HCEC 1CT (cell line): ENCODE results near the gene PTPRD.

Experiments used
- DNase-seq: peaks from one replicate; pipeline ENCODE4 v3.0.0-alpha.2; 2017

The PTPRD gene

DNA sequence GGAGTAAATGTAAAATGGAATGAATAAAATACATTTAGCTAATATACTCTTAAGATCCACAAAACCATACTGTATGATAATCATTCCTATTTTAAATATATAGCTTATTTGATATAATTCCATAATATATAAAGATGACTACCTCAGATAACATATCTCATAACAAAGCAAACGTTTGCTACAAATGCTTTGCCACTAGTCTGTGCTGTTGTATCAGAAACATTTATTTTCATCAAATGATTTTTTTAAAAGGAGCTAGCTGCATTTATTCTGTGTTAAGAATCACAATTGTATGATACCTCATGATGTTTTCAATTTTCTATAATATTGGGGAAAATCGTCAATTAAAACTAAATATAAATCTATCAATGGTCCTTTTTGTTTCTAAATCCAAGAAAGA, 567.2 kb downstream of the PTPRD start:
- no peak for DNase-seq

DNA sequence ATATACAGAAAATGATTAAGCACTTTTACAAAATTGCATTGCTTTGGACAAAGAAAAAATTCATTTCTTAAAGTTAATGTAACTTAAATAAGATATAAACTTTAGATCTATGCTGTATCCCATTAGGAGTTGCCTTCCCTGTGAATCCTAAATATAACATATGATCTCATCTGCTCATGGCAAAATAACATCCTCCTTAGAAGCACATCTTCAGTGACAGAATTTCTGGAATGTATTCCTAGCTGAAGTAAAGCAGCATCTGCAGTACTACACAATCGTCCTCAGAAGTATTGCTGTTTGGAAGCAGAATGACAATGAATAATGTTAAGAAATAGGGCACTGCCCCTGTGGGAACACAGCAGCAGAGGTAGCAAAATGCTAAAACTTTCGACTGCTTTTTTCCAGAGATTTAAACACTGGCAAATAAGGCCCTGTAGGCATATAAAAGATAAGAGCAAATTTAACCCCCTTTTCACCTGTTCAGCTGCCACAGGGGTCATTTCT, 571.0 kb downstream of the PTPRD start:
- DNase-seq: no peak

DNA sequence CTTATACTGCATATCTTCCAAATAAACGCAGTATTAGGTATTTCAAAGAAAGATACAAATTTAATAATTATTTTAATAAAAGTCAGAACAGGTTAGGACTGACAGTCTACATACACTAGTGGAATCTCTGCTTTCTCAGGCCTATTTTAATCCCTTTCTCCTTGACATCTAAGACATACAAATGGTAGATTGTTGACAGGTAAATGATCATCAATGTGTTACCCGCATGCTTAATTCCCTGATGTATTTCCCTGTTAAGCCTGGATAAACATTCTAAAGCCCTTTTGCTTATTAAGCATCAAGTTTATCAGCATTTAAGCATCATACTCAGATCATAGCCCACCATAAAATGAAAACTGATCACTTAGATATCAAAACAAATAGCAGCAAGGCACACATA, 576.7 kb downstream of the PTPRD start:
- no peak for DNase-seq

DNA sequence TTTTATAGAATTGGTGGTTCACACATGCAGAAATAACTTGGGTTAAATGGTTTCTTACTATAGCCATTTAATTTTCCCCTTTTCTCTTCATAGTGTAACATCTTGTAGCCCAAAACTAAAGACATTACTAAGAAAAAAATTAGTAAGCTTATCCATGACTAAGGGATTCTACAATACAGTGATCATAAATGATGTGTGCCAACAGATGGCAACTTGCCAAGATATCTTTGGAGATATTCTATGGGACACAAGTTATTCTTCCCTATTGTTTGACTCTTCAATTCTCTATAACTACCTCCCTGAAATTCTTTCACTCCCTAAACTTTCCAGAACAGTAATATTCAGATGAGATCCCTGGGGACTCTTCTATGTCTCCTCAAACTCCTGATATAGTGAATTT, 580.6 kb downstream of the PTPRD start:
- DNase-seq: no peak

DNA sequence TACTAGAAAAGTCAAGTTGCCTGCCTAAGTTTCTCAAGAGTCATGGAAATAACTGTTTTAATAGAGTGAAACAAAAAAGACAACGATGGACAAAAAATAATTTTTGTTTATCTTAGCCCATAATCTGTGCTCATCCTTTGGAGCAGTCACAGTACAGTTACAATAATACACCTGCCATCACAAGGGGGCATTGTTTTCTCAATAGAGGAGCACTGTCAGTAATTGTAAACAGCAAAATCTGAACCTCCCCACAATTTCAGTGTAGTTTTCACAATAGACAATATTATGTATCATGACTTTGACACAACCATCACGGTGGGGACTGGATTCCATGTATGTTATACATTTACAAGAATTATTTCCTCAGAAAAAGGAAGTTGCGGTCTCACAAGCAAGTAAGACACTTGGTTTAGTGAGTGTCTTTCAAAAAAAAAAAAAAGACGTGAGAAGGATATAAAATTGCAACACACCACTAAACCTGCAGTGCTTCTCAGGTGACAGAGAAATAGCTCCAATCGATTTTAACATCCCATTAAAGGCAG, 586.3 kb downstream of the PTPRD start:
- DNase-seq: no peak

DNA sequence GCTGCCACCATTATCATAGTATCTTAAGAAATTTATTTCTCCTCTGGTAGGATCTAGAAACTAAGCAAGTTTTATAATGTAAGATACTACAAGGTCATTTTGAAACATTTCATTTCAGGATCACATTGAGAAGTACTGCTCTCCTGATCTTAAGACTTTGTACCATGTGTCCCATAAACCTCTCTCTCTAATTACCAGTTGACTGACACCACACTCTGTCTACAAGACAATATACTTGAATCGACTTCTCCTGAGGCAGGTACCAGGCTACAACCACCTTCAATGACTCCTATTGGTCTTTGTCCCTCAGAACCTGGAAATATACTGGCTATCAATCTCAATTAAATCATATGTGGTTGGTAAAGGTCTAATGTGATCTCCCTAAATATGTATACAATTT, 597.0 kb downstream of the PTPRD start:
- DNase-seq: no peak

DNA sequence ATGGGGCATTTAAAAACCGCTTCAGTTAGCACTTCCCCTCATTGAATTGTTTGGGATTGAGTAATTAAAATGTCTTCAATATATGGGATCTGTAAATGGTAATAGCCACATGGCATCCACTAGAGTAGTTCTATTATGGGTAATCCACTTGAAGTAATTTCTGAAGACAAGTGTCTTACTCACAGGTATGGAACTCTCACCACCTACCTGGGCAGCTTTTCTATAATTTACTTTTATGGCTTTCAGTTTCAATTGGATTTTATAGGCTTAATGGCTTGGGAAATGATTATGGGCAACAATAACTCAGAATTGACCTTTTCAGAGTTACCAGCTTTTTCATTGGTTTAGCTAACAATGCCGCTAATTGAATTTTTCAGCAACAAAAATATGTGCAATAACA, 597.9 kb downstream of the PTPRD start:
- DNase-seq: no peak

DNA sequence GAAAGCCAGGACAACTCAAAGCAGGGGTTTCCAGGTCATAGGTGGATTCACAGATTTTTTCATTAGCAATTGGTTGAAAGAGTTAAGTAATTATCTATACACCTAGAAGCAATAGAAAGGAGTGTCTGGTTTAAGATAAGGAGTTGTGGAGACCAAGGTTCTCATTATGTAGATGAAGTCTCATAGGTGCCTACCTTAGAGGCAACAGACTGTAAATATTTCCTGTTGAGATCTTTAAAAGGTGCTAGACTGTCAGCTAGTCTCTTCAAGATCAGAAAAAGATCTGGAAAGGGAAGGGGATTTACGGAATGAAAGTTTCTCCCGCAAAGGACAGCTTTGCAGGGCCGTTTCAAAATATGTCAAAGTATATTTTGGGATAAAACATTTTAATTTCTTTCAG, 603.4 kb downstream of the PTPRD start:
- DNase-seq: no peak

DNA sequence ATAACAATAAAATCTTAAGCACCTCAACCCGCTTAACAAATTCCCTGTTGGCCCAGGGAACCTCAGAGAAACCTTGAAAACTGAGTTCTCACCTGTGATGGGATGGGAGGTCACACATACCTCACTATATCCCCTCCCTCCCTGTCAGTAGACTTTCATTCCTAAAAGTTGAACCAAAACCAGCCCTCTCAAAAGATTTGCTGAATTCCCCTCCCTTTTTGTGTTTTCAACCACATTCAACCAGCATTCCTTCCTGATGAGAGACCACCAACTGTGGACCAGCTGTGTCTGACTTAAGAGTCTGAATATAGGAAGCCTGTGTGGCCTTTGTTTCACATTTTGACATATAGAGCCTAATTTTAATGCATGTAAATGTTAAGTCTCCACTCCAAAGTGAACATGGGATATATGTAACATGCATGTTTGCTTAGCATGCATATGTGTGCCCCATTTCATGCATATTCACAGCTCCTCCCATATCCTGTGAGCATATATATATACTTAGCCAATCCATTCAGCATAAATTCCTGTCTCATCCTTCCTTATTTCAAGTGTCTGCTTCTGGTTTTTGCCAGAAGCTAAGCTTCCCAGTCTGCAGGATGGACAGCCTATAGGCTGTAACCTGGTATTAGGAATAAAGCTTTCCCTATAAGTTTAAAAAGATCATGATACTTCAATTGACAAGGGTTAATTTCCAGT, 604.6 kb downstream of the PTPRD start:
- DNase-seq: no peak

DNA sequence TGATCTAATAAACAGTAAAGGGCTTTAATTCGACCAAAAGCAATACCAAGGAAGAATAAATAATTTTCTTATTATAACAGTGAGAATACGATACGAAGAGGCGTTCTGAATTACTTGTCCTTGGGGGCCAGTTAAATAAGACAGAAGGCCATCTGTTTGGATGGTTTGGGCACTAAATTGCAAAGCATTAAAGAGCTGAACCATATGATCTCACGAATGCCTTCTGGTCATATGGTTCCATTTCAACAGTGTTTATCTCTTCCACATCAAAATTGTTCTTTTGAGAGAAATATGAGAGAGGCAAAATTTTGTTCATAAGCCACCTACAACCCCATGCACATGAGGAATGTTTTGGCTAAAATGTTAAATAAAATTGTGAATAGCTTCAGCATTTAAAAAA, 605.4 kb downstream of the PTPRD start:
- DNase-seq: no peak

DNA sequence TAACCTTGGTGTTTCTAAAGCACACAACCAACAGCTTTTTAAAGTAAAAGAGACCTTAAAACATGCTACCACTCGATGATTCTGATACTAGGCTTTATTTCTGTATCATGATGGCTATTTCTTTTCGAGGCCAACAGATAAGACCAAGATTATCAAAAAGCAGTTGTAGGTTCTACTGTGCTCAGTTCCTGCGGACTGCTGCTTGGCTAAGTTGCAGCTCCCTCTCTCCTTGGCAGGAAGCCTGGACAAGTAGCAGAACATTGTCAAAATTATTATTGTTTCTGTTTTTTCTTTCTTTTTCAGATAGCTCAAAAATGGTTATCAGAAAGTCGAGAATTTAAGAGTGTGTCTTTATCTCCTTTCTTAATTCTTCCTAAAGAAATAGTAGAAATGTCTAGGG, 607.6 kb downstream of the PTPRD start:
- DNase-seq: no peak

DNA sequence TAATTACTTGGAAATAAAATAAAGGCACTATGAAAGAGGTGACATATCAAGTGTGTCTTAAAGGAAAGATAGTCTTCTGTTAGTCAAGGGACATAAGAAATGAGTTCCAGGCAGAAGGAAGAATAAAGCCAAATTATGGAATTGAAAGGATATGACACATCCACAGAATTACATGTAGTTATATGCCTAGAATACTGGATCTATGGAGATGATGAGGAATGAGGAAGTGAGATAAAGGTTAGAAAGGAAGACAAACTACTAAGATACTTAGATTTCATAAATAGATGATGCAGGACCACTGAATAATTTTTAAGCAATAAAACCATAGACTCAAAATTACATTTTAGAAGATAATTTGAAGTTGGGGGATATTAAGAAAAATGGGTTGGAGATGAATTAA, 609.8 kb downstream of the PTPRD start:
- no peak for DNase-seq

DNA sequence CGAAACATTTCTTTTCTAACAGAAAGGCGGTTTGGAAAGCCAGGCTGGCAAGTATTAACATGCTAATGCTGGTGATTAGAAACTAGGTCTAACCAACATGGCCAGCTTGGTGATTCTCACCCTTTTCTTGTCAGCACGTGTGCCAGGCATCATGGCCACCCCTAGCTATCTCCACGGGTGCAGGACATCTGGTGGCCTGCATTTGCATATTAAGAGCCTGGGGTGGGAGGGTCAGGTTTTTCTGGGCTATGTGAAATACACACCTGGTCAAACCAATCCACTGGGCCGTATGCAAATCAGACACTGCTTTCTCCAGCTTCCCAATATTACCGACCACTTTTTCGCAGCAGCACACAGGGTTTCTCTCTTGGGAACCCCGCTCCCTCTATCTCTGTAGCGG, 612.1 kb downstream of the PTPRD start:
- no peak for DNase-seq

DNA sequence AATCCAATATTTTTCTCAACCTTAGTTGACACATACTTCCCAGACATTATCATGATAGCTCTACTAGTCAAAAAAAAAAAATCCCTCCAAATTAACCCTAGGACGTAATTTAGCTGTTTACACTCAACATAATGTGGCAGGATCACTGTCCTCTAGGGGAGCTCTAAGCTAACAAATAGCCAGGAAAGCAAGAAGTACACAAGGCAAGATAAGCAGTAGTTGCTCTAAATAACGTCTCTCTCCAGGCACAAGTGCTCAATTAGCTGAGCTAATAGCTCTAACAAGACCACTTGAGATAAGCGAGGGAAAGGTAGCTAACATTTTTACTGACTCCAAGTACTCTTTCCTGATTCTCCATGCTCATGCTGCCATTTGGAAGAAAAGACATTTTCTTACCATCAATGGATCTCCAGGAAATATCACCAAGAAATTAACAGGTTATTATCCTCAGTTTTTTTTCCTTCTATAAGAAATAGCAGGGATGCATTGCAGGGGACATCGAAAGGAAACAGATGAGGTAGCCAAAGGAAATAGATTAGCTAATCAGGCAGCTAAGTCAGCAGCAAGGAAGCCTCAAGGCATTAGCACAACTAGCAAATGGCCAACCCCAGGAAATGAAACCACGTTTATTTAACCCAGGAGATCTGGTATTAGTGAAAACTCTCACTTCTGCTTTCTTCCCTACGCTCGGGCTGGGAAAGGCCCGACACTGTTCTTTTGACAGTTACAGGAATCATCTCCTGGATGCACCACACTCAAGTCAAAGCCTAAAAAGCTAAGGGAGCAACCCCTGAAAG, 614.1 kb downstream of the PTPRD start:
- DNase-seq: no peak

DNA sequence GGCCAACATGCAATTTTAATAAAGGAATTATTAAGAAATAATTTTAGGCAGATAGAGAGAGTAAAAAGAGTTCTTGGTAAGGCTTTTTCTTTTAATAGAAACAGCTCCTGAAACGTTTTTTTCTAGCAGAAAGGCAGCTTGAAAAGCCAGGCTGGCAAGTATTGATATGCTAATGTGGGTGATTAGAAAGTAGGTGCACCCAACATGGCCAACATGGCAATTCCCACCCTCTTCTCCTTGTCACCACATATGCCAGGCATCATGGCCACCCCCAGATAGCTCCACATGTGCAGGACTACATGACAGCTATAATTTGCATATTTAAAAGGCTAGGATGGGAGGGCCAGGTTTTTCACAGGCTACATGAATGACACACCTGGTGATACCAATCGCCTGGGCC, 615.2 kb downstream of the PTPRD start:
- no peak for DNase-seq

DNA sequence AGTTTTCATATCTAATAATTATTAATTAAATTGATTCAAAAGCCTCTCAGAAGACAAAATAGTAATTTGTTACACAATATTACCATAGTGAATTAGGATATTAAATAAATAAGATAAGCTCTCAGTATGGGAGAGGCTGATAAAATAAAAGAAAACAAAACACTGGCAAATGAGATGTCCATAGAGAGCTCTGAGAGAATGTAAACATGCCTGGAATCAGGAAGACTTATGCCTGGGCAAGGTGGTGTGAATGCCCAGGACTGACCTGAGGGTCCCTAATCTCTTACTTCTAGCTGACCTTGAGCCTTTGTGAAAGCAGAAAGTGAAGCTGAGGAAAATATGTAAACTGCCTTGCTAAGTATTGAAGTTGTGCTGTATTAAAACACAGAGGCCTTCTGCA, 616.5 kb downstream of the PTPRD start:
- DNase-seq: no peak

DNA sequence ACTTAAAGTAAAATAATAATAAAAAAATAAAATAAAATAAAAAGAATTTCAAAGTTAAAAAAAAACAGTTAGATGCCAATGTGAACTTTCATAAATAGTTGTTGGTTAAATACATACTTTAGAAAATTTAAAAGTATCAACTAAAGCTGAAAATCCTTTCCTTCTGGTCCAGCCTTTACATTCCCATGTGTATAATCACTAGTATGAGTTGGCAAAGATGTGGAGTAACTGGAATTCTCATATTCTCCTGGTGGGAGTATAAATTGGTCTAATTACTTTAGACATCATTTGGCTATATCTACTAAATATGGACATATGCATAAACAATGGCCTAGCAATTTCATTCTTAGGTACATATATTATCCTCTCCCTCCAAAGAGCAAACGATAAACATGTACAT, 619.9 kb downstream of the PTPRD start:
- no peak for DNase-seq

DNA sequence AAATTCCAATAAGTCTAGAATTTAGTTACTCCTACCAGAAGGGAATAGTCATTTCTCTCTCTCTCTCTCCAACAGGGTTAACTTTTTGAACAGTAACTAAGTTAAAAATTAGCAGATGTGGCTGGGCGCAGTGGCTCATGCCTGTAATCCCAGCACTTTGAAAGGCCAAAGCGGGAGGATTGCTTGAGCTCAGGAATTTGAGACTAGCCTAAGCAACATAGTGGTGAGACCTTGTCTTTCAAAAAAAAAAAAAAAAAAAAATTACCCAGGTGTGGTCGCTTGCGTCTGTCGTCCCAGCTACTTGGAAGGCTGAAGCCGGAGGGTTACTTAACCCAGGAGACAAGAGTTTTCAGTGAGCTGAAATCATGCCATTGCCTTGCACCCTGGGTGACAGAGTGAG, 639.7 kb downstream of the PTPRD start:
- DNase-seq: no peak

DNA sequence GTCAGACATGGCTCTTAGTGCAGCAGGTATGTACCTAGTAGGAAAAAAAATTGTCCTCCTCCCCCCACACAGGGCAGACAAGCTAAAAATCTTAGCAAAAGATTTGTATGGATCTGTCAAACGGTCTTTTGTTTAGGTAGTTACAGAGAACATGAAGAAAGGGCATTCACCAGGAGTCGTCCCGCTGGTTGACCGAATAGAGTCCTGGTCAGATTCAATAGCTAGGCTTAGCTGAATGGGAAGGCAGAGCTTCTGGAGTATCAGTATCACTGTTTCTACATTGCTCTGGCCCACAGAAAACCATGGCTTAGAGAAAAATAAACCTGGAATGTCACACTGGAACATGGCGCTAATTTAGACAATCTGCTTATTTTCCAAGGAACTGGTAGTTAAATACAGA, 642.3 kb downstream of the PTPRD start:
- DNase-seq: no peak

DNA sequence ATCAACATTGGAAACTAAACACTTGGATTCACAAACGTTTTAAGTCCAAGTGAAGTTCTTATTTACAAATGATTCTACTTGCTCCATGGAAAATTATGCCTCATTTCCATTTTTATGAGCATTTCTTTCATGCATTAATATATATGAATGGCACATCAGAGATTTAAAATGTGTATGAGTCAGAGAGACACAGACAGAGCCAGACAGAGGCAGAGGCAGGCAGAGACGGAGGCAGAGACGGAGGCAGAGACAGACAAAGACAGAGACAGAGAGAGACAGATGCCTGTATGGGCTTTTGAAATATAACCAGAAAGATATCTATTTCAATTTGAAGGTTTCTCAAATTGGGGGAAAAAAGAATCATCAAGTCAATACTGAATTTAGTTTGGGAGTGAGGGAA, 649.0 kb downstream of the PTPRD start:
- no peak for DNase-seq

DNA sequence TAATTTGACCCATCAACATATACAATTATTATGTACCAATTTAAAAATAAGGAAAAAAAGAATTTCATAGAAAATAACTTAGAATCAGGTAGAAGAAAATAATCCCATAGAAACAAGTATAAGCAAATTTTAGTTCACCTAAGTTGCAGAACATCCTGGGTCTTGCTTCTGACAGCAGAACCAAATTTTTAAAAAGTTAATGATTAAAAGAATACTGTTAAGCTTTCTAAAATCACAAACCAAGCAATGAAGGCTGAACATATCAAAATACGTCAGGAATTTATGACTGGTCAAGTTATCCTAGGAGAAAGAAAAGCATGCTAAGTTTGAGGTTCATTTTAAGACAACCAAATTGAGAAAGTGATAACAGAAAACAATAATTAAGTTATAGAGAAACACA, 650.9 kb downstream of the PTPRD start:
- no peak for DNase-seq

DNA sequence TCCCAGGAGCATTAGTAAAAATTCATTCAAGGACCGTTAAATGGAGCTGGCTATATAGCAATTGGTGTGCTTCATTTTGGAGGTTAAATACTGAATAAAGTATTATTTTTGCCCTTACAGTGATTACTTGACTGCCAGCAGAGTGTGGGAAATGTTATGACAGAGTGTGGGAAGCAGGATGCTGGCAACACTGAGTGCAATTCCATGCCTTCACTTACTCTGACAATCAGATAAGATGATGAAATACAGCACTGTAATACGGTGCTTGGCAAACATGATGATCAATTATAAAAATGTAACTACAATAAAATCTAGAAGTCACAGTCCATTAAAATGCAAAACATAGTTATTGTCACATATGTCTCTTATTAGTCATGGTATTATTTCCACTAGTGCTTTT, 651.3 kb downstream of the PTPRD start:
- no peak for DNase-seq

DNA sequence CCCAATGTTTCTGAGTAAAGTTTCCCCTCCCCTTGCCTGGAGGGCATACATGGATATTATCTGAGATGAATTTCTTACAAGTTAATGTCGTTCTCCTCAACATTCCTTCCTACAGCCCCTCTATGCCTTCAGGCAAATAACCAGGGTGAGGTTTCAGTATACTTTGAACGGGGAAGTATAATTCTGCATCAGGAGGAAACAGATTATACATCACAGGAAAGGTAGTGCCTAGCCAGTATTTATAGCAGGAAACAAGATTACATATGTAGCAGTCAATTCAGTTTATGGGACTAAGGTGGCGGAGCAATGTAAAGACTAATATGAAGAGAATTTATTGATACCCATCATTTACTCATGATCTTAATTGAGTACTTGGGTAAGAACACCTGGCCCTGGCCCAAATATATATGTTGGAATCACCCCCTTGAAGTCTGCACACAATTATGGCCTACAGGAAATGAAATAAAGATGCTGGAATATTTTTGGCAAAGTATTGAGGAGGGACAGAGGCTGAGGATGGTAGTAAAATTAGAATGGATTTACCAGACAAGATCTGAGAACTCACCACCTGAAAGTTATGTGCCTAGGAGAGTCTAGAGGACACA, 661.1 kb downstream of the PTPRD start:
- DNase-seq: no peak

DNA sequence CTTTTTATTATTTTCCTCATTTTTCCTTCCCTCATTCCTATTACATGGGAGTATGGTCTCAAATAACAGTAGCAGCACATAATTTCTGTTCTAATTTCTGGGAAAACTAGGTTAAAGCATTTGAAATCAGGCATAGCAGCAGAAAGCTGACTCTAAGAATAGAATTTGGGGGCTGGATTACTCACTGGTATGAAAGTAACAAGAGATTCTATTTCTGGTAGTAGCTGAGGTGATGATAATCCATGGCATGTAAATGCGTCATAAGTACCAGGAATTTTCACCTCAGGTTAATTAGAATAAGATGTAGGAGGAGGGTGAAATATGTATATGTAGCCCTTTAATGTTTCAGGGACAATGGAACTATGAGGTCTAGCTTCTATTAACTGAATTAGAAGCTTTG, 662.0 kb downstream of the PTPRD start:
- DNase-seq: no peak
